Heart left ventricle (tissue), 16 donors: Measurements from ENCODE around the gene PIP4K2C. TPM values are rescaled to one million over a fixed set of nuclear protein-coding genes. Genes with fewer than 3 reads are reported as not detected.

Experiments used
- ATAC-seq, 4 donors: fragments of 200-7000 bp; cut with Tn5 transposase; one replicate each; pipeline ENCODE4 v1.9.1; 2020 to 2022; ENCODE audit warnings: moderate library complexity in 4 of 4, mild to moderate bottlenecking in 3 of 4, moderate number of reproducible peaks in 1 of 4
- DNase-seq, 5 donors: peaks; one replicate each; pipeline ENCODE4 v3.0.0-alpha.2; 2020
- H3K27ac ChIP-seq, 12 donors: fragments of 200-600 bp; sonication (generic) in 4 of 12; one replicate each; pipeline versions ENCODE4 v1.5.0 to v1.8.0; 2016 to 2022; ENCODE audit warnings: mild to moderate bottlenecking in 2 of 12
- H3K27me3 ChIP-seq, 9 donors: fragments of 200-600 bp; sonication (generic) in 2 of 9; one replicate each; pipeline versions ENCODE4 v1.5.1 to v1.8.0; 2016 to 2022; ENCODE audit warnings: mild to moderate bottlenecking in 3 of 9
- H3K36me3 ChIP-seq, 9 donors: fragments of 200-600 bp; sonication (generic) in 2 of 9; one replicate each; pipeline versions ENCODE4 v1.5.0 to v1.8.0; 2018 to 2022; ENCODE audit warnings: mild to moderate bottlenecking in 2 of 9
- H3K4me1 ChIP-seq, 12 donors: fragments of 200-600 bp; sonication (generic) in 4 of 12; one replicate each; pipeline versions ENCODE4 v1.5.0 to v1.8.0; 2016 to 2022; ENCODE audit warnings: mild to moderate bottlenecking in 3 of 12
- H3K4me3 ChIP-seq, 12 donors: fragments of 200-600 bp; sonication (generic) in 4 of 12; one replicate each; pipeline versions ENCODE4 v1.5.0 to v1.8.0; 2017 to 2022; ENCODE audit warnings: mild to moderate bottlenecking in 9 of 12, moderate library complexity in 4 of 12
- H3K9me3 ChIP-seq, 12 donors: fragments of 200-600 bp; sonication (generic) in 4 of 12; one replicate each; pipeline versions ENCODE4 v1.5.0 to v1.8.0; 2016 to 2022; ENCODE audit warnings: mild to moderate bottlenecking in 1 of 12
- POLR2A ChIP-seq, 2 donors: fragments of 450-650 bp; IDR thresholded peaks; one replicate each; pipeline ENCODE4 v1.6.1; 2017; ENCODE audit warnings: antibody characterized with exemption in 2 of 2, mild to moderate bottlenecking in 2 of 2, moderate library complexity in 2 of 2
- WGBS, 4 donors: extraction: QIAGEN DNeasy Blood & Tissue Kit in 2 of 4; methylation state at CpG; one replicate each; pipeline versions ENCODE4 v1.1.5 to v1.1.7; 2013 to 2018; 5-methylcytosine and 5-hydroxymethylcytosine counted together
- intact Hi-C, 10 donors: fragments of 100-400 bp; cut with DNase I; formaldehyde crosslinking; loops; one replicate each; pipeline versions ENCODE4 v1.11.1 to v1.14.2; 2022
- polyA plus RNA-seq, 2 donors: library from polyadenylated mRNA; stranded (reverse); fragments of 200-250 nt; gene quantifications; one replicate each; pipeline ENCODE4 v1.2.3, GENCODE V29; 2013
- total RNA-seq, 9 donors: library from RNA; depleted of rRNA in 2 of 9; stranded (reverse); fragments of >200 nt in 2 of 9; fragmentation: NEBNext Ultra II Directional in 3 of 9; extraction: Animal tissue kit (Norgen Biotek cat#: 25700) in 3 of 9; gene quantifications; one replicate each; pipeline versions ENCODE4 v1.1.0 to v1.2.4, GENCODE V29; 2016 to 2023
- TF ChIP-seq, protein P1 (sequence below), 12 donors: fragments of 200-600 bp; sonication (generic) in 4 of 12; IDR thresholded peaks; one replicate each; pipeline versions ENCODE4 v1.5.0 to v1.8.0; 2018 to 2022; ENCODE audit warnings: antibody characterized with exemption in 12 of 12, mild to moderate bottlenecking in 5 of 12
- donor health status: ischemic (EF 13 %, LVEDD 7.1; RV severe dilation, severe dysfunction).
- donor health status: healthy with polysubstance abuse.
- donor health status: DM: no; HTN: yes; CAD: no.
- donor health status: DM: no; HTN: no; CAD: no.
- donor health status: ischemic (EF 25% LVEDD 6.9; RV normal size, moderate dysfunction).
- donor health status: ischemic (EF 25% LVEDD 5.7; RV mildly dilated, moderate dysfunction).
- donor health status: healthy.
- donor health status: DM: yes; HTN: yes; CAD: no.
- donor health status: ischemic (EF 35%, LVEDD 5.7; RV mildly dilated, moderate dysfunction).
- donor health status: nonischemic (EF 11% LVEDD 7.7; RV severe dilation, severe dysfunction).
- donor health status: DM: yes; HTN: yes; CAD: no.
- donor health status: PGD.
- donor health status: ischemic (EF 29% LVEDD 5.4; RV normal size, mild dysfunction).
- donor health status: nonischemic (EF 23%, LVEDD 6.1; RV moderate dilation, normal function).

Gene PIP4K2C
- total and polyA plus RNA-seq, 11 donors, result 4.6 to 31.0 (median 17.0) TPM

DNA sequence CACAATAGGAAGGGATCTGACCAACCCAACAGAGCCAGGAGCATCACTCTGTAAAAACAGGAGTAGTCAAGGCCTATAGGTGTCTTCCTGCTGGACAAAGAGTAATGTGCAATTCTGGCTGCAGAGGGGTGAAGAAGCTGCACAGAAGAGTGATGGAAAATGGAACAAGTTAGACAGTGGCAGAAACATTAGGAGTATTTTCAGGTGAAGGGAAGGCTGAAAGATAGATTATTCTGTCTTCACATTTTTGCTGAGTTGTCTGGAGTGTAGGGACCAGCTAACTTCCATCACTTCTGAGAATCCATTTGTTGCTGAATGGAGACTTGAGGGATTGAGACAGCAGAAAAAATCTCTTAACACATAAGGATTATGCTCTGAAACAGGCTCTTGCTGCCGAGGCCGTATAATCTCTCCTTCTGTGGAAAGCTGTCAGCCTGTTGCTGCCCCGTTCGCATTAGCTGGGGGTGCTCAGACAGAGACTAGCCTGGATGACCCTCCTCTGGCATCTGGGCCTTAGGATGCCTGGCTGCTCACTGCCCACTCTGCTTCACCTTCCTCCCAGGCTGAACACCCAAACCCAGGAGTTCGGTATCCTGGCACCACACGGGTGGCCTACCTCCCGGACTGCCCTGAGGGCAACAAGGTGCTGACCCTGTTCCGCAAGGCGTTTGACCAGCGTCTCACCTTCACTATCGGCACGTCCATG is 17.1 kb downstream of the PIP4K2C start:
- intact Hi-C loops, result no loop called here
- H3K4me1 ChIP-seq, result peaks cover 0 to 77% (median 35%) of the 10 kb centered on the region in 12 donors
- H3K36me3 ChIP-seq, result peaks cover 0 to 28% (median 6%) of the 10 kb centered on the region in 9 donors
- peak overlapping the region in 5 of 12 donors; percentile 28 to 96 (median 88) for H3K27ac ChIP-seq
- no peak for DNase-seq
- no peak overlapping the region for H3K4me3 ChIP-seq
- WGBS, 4 donors, result 80 to 89% (median 83%) methylated on average over 12 of the region's 12 CpGs
- no peak for ATAC-seq
- TF ChIP-seq, protein P1, sequence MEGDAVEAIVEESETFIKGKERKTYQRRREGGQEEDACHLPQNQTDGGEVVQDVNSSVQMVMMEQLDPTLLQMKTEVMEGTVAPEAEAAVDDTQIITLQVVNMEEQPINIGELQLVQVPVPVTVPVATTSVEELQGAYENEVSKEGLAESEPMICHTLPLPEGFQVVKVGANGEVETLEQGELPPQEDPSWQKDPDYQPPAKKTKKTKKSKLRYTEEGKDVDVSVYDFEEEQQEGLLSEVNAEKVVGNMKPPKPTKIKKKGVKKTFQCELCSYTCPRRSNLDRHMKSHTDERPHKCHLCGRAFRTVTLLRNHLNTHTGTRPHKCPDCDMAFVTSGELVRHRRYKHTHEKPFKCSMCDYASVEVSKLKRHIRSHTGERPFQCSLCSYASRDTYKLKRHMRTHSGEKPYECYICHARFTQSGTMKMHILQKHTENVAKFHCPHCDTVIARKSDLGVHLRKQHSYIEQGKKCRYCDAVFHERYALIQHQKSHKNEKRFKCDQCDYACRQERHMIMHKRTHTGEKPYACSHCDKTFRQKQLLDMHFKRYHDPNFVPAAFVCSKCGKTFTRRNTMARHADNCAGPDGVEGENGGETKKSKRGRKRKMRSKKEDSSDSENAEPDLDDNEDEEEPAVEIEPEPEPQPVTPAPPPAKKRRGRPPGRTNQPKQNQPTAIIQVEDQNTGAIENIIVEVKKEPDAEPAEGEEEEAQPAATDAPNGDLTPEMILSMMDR (IDR thresholded peaks at IDR 0.05), result no peak
- no peak for TF ChIP-seq POLR2A (IDR thresholded peaks at IDR 0.05)
- H3K9me3 ChIP-seq, result no peaks in the 10 kb centered on the region
- peaks cover 0 to 25% (median 0%) of the 10 kb centered on the region in 9 donors for H3K27me3 ChIP-seq

DNA sequence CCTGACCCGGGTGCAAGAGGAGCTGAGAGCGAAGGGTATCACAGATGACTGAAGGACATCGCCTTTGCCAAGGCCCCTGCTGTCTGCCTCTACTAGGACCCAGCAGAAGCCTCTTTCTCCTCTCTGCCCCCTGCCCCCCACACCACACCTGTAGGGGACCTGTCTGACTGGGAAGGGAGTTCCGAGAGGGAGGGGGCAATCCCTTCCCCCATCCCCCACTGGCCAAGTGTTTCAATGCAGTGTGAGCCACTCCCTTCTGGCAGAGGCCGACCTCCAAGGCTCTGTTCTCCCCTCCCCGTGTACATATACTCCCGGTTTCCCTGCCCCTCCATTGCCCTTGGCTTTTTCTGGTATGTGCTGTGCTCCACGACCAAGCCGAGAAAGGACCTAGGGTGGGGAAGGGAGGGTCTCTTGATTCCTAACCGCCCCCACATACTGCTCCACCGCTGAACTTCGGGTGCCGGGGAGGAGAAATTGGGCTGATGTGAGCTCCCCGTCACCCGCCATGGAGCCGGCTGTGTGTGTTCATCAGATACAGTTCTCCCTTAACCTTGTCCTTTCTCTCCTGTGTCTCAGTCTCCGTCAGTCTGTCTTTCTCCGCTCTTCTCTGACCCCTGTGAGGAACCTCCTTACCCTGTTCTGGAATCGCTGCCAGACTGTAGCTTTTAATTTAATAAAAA is 18.2 kb downstream of the PIP4K2C start:
- ATAC-seq (no peak), DNase-seq (no peak)
- no peak for TF ChIP-seq POLR2A (IDR thresholded peaks at IDR 0.05)
- TF ChIP-seq, protein P1 (IDR thresholded peaks at IDR 0.05), result no peak
- no peaks in the 10 kb centered on the region for H3K9me3 ChIP-seq
- H3K4me1 ChIP-seq, result peaks cover 0 to 79% (median 28%) of the 10 kb centered on the region in 12 donors
- H3K27ac ChIP-seq, result peak overlapping the region; percentile 43 to 96 (median 85)
- intact Hi-C loops, result no loop called here
- H3K36me3 ChIP-seq, result peaks cover 0 to 29% (median 6%) of the 10 kb centered on the region in 9 donors
- peak overlapping the region in 6 of 12 donors; percentile 65 to 83 (median 74) for H3K4me3 ChIP-seq
- H3K27me3 ChIP-seq, result peaks cover 0 to 25% (median 0%) of the 10 kb centered on the region in 9 donors
- WGBS, 4 donors, result 59 to 68% (median 64%) methylated on average over 19 of the region's 19 CpGs

DNA sequence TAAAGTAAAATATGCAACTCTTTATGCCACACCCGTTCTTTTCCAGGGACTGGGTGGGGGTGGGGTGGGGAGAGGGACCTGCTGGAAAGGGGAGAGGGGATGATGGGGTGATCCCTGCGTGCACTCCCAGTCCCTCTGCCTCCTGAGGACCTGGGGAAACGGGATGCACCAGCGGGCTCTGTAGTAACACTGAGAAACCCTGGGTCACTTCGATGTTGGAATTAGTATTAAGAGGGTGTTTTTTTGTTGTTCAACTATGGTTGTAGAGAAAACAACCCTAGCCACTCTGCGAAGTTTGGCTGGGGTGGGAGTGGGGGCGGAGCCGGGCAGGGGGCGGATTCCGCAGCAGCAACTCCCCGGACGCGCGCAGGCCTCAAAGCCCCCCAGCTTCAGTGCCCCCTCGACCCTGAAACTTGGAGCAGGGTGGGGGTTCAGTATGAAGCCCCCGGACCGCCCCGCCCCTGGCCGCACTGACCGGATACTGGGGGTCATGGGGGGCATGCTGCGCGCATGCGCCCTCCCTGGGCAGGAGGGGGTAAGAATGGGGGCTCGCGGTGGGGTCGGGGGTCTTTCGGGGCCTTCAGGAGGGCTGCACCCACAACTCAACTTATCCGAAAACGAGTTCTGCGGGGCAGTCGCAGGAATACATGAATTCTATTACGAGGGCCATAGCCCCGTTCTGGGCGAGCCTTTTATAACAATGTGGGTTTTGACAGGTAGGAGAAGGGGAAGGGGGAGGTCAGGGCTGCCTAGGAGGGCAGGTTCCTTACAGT is 19.0 kb downstream of the PIP4K2C start:
- intact Hi-C loops, result no loop called here
- TF ChIP-seq, protein P1 (IDR thresholded peaks at IDR 0.05), result no peak
- TF ChIP-seq POLR2A (IDR thresholded peaks at IDR 0.05), result no peak
- peak in 2 of 4 donors; percentile 2 to 11 for ATAC-seq
- Histone ChIP-seq H3K4me1 (peaks cover 0 to 78% (median 25%) of the 10 kb centered on the region in 12 donors), H3K4me3 (peak overlapping the region in 11 of 12 donors; percentile 60 to 83 (median 71)), H3K27me3 (peaks cover 0 to 25% (median 0%) of the 10 kb centered on the region in 9 donors), H3K36me3 (peaks cover 0 to 34% (median 13%) of the 10 kb centered on the region in 9 donors), H3K9me3 (no peaks in the 10 kb centered on the region), H3K27ac (peak overlapping the region; percentile 43 to 96 (median 85))
- 26 to 41% (median 32%) methylated on average over 27 to 34 of the region's 34 CpGs for WGBS, 4 donors
- peak in 4 of 5 donors; percentile 63 to 77 (median 72) for DNase-seq
